GM19099 (cell line): Measurements from ENCODE around the gene COL26A1.

Source experiments
- POLR2A ChIP-seq: IDR thresholded peaks from 3 replicates; pipeline ENCODE4 v1.6.1; 2011; ENCODE audit warnings: low read depth; ENCODE audit not compliant: insufficient read length; ENCODE audit errors: extremely low read depth

COL26A1 gene

DNA sequence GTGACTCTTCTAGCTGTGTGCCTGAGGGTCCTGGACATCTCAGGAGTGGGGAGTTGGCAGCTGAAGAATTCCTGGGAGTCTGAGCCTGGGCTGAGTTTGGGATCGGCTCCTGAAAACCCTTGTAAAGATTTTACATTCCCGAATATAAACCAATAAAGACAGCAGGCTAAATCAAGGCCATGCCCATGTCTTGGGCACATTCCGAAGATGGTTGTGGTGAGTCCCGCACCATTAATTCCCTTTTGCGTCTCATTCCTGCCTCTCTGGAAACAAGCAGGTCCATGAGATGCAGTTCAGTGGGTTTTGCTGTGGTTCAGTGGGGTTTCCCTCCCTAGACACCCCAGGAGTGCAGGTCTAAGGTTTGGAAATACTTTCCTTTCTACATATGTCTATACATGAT, 90.9 kb downstream of the COL26A1 start:
- no peak for TF ChIP-seq POLR2A

- TF ChIP-seq POLR2A = no peak
Measured at GRCh38 chr7:101457001-101457750, 94.5 kb downstream of the COL26A1 start.

GRCh38 chr7:101465131-101465530, 102.5 kb downstream of the COL26A1 start:
- no peak for TF ChIP-seq POLR2A

DNA sequence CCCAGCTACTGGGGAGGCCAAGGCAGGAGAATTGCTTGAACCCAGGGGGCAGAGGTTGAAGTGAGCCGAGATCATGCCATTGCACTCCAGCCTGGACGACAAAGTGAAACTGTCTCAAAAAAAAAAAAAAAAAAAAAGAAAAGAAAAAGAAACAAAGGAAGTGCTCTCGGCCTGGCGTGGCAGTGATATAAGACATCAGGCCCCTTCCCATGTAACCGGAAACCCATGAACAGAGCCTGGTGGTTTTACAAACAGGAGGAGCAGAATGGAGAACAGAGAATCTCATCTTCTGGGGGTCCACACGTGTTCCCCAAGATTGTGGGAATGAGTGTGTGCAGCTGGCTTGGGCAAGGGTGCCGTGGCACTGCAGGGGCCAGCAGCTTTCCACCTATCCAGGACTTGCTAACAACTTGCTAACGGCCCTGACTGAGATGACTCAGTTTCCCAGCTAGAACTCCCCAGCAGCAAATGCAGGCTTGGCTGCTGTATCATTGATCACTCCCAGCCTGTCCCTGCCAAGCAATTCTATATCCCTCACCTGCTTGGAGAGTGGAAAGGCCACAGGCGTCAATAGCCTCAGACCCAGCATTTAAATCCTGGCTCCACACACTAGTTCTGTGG, 103.0 kb downstream of the COL26A1 start:
- no peak for TF ChIP-seq POLR2A

DNA sequence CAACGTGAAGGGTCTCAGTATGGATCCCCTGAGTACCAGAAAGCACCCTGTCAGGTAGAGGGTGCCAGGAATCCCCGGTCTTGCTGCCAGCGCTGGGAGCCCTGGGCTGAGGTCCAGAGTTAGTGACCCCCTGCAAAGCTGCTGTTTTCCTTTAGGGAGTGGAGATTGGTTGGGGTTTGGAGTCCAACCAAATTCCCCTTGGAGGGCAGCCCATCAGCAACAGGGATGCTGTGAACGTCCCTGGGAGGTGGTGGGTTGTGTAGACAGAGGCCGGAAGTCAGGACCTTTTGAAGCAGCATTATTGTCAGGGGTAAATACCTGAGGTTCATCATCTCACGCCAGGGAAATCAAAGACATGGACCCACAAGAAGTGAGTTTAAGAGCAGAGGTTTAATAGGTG, 104.2 kb downstream of the COL26A1 start:
- TF ChIP-seq POLR2A = no peak

GRCh38 chr7:101468546-101469275, 106.0 kb downstream of the COL26A1 start:
- TF ChIP-seq POLR2A = no peak

- TF ChIP-seq POLR2A = no peak
Measured at GRCh38 chr7:101470668-101471487, 108.2 kb downstream of the COL26A1 start.

GRCh38 chr7:101474178-101474577, 111.5 kb downstream of the COL26A1 start:
- no peak for TF ChIP-seq POLR2A

DNA sequence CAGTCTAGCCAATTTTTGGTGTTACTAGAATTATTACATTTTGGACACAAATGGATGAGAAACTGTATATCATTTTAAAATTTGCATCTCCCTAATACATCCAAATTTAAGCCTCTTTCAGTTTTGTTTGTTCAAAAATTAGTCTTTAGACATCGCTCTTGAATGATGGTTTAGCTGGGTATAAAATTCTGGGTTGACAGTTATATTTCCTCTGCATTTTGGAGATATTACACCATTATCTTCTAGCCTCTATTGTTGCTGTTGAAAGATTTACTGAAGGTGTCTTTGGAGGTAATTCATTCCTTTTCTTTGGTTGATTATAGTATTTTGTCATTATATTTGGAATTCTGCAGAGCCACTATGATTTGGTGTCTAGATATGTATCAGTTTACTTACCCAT, 116.5 kb downstream of the COL26A1 start:
- TF ChIP-seq POLR2A = no peak

DNA sequence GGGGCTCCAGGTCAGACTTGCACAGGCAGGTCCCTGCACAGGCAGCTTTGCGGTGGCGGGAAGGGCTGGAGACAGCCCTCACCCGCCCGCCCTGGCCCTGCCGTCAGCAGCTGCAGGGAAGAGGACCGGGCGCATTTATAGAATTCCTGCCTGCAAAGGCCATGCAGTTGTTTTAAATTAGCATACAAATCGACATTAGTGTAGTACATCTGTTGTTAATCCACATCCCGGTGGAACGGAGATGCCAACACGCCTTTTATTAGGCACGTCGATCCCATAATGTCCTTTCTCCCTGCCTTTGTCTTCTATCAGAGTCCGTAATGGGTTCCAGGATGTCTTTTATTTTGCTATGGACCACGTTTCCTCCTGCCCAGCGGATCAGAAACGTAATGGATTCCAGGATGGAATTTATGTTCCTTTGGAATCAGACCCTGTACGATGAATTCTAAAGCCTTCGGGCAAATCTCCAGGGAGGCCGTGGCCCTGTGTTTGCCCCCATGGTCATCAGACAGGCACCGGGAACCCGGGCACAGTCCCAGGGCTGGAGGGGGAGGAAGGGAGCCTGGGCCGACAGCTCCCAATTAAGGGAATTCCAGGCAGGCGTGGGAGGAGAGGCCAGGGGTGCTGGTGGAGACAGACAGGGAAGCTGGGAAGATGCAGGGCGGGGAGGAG, 123.9 kb downstream of the COL26A1 start:
- no peak for TF ChIP-seq POLR2A

DNA sequence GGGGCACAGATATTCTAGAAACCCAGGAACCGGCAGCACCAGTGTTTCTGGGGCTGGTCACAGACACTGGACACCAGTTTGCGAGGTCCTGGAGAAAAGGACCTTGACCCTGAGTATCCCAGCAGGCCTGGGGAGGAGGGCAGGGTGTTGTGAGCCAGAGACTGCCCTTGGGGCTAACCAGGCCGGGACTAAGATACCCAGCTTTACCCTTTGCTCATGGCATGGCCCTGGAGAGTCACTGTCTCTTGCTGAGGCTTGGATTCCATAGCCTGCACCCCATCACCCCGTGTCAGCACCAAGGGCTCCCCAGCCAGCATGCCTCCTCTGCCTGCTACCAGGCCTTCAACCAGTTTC, 124.4 kb downstream of the COL26A1 start:
- TF ChIP-seq POLR2A = no peak

GRCh38 chr7:101487753-101488152, 125.1 kb downstream of the COL26A1 start:
- no peak for TF ChIP-seq POLR2A

- TF ChIP-seq POLR2A = no peak
Measured at GRCh38 chr7:101488826-101489572, 126.3 kb downstream of the COL26A1 start.

DNA sequence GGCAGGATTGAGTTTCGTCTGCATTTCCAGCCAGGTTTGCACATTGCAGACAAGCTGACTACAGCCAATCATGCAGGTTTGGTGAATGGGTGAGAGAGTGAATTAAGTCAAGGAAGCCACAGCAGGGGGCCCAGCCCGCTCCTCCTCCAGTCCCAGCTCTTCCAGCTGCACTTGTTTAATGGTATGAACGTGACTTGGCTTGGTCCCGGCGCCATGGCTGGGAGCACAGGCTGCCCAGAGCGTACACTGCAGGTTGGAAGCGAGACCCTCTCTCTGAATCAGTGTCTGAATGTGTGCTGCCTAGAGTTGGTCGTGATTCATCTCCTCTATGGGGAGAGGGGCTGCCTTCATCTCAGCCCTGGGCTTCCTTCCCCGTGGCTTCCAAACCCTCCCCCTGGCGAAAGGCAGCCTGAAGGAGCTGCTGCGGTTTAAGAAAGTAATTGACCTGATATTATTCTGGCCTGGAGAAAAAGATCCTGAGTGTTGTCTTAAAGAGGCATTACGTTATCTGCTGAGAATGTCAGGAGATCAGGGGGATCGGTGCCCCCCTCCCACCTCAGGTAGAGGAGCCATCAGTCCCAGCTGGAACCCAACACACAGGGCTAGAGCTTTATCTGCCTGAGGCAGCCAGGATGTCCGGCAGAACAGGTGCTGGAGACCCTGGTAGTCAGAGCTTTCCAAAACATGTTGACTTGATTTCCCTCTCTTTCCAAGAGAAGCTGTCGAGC, 132.1 kb downstream of the COL26A1 start:
- no peak for TF ChIP-seq POLR2A

GRCh38 chr7:101496017-101496416, 133.3 kb downstream of the COL26A1 start:
- no peak for TF ChIP-seq POLR2A
